ENCODE data around the gene TXNRD2.

TXNRD2 gene

DNA sequence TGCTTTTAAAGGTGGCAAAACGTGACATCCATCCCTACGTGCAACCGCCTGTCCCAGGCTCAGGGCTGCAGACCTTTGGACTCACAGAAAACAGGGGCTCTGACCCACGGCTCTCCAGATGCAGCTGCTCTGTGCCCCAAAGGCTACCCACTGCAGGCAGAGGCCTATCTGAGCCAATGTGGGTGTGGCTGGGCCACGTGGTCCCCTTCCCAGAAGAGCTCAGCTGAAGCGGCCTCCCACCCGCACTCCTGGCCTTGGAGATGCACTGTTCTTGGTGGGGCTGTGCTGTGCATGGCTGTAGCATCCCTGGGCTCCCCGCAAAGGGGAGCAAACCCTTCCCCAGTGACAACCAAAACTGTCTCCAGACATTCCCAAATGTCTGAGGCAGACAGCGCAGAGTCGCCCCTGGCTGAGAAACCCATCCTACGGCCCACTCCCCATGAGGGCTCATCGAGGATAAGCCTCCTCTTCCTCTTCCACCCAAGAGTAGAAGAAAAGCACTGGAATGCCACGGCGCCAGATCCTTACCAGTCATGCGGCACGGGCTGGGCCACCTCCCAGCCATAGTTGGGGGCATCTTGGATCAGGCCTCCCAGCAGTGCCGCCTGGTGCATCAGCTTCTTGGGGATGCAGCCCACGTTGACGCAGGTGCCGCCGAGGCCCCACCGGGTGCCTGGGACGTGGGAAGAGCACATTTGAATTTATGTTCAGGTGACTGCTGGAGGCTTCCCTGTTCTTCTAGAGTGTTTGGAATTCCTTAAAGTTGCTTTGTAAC, 23.1 kb downstream of the TXNRD2 start:
- H3K4me1 Mint-ChIP-seq: no peaks in the 10 kb centered on the region
- CTCF ChIA-PET: interaction anchor here (0.9 to 1.3 kb wide), 2 partner anchors 9 to 188 kb away, joined by 4 to 5 read pairs; no protein-coding TSS in a partner anchor
- no peak overlapping the region for H3K27ac Mint-ChIP-seq
- no peaks in the 10 kb centered on the region for H3K9me3 Mint-ChIP-seq
- DNase-seq: no peak
- no peak overlapping the region for H3K4me3 Mint-ChIP-seq
- H3K27me3 Mint-ChIP-seq: no peaks in the 10 kb centered on the region
- H3K36me3 Mint-ChIP-seq: peaks cover 19% of the 10 kb centered on the region

DNA sequence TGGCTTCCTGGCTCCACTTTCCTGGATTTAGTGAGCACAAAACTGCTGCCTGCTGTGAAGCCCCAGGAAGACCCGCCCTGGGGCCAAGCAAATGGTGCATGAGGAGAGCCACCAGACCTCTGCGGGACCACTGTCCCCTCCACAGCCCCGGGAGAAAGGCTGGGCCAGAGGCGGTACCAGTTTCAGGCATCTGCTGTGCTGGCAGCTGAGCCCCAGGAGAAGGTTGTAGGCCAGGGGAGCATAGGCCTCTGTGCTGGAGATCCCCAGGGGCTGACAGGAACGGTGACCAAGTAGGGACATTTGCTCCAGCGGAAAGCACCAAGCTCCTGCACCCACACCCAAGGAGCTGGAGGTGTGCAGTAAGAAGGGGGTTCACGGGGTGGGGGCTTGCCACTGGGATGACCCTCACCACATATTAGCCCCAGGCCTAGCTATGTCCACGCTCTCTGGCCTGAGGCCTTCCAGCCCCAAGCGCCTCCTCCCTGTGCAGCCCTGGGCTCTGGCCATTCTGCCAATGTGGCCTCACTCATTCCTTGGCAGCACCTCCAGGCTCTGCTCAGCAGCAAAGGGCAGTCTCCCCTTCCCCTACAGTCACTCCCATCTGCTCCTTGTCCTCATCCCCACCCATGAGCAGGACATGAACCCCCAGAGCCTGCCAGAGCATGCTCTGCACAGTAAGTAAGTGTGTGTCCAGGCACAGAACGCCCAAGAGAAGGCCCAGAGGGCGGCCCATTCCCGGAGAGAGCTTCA, 24.1 kb downstream of the TXNRD2 start:
- Mint-ChIP-seq H3K27me3 (no peaks in the 10 kb centered on the region), H3K36me3 (peaks cover 23% of the 10 kb centered on the region), H3K9me3 (no peaks in the 10 kb centered on the region), H3K4me1 (no peaks in the 10 kb centered on the region), H3K4me3 (no peak overlapping the region), H3K27ac (no peak overlapping the region)
- no peak for DNase-seq
- CTCF ChIA-PET: no interaction called here

DNA sequence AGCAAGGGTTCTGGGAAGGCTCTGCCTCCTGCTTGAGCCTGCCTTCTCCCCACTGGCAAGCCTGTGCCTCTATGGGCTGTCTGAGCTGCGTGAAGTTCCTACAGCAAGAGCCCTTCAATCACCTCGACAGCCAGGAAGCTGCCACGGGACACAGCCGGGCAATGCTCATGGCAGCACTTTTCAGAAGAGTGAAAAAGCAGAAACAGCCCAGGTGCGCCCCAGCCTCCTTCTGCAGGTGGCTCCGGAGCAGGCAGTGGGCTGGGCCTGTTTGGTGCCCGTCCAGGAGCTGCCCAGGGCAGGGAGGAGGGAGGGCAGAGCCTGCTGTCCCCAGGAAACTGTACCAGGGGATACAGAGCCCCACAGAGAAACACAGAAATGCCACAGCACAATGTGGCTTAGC, 24.7 kb downstream of the TXNRD2 start:
- no peak overlapping the region for H3K4me3 Mint-ChIP-seq

DNA sequence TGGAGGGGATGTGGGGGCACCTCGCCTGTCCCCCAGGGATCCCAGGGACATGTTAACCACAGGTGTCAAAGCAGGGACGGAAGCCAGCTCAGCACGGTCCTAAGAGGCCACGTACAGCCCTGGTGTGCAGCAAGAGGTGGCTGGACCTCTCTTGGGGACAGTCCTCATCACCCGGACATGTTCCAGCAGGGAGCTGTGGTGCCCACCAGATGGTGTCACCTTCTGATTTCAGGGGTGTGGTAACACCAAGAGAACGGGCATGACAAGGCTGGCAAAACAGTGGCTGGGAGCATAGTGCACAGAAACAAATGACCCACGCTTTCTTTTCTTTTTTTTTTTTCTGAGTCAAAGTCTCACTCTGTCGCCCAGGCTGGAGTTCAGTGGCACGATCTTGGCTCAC, 25.6 kb downstream of the TXNRD2 start:
- no peak overlapping the region for H3K4me3 Mint-ChIP-seq

More for the DNA sequence above, 24.7 kb downstream of the TXNRD2 start:
- Mint-ChIP-seq H3K27me3 (no peaks in the 10 kb centered on the region), H3K4me1 (no peaks in the 10 kb centered on the region), H3K36me3 (peaks cover 23% of the 10 kb centered on the region), H3K27ac (no peak overlapping the region), H3K9me3 (no peaks in the 10 kb centered on the region)
- no peak for DNase-seq
- CTCF ChIA-PET: interaction anchor here (1.9 kb wide), 1 partner anchor 186 kb away, joined by 9 read pairs; no protein-coding TSS in a partner anchor

DNA sequence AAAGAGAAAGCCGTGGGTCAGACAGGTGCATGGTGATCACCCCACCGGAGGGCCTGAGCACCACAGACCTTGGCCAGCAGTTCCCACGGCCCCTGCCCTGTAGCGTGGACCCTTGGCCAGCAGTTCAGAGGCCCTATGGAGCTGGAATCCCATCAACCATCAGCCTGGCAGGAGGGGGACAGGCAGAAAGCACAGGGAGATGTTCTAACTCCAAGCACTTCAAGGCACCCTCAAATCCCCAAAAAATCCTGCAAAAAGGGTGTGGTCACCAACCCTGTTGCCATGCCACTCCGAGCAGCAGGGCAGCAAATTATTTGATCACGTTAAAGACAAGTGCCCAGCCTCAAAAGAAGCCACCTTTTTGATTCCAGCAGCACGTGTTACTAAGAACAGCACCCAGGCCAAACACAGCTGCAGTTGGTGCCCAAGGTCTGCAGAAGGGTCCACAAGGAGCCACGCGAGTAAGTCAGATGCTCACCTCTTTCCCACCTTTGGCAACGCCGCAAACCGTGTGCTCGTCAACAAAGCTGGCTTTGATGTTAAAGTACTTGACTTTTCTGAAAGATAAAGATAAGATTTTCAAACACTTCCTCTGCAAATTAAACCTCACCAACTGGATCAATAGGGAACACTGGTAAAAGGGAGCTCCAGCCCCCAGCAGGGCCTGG, 26.2 kb downstream of the TXNRD2 start:
- H3K4me1 Mint-ChIP-seq: no peaks in the 10 kb centered on the region
- no peak for DNase-seq
- H3K27ac Mint-ChIP-seq: no peak overlapping the region
- no peak overlapping the region for H3K4me3 Mint-ChIP-seq
- no peaks in the 10 kb centered on the region for H3K27me3 Mint-ChIP-seq
- H3K36me3 Mint-ChIP-seq: peaks cover 23% of the 10 kb centered on the region
- no peaks in the 10 kb centered on the region for H3K9me3 Mint-ChIP-seq
- CTCF ChIA-PET: interaction anchor here (0.8 to 1.9 kb wide), 2 partner anchors 185 to 192 kb away, joined by 3 to 9 read pairs; partner anchors contain the start of gene GP1BB

More for the DNA sequence above, 25.6 kb downstream of the TXNRD2 start:
- DNase-seq: no peak
- Mint-ChIP-seq H3K9me3 (no peaks in the 10 kb centered on the region), H3K27ac (no peak overlapping the region), H3K4me1 (no peaks in the 10 kb centered on the region), H3K27me3 (no peaks in the 10 kb centered on the region), H3K36me3 (peaks cover 23% of the 10 kb centered on the region)
- CTCF ChIA-PET: interaction anchor here (1.9 kb wide), 1 partner anchor 186 kb away, joined by 9 read pairs; no protein-coding TSS in a partner anchor

DNA sequence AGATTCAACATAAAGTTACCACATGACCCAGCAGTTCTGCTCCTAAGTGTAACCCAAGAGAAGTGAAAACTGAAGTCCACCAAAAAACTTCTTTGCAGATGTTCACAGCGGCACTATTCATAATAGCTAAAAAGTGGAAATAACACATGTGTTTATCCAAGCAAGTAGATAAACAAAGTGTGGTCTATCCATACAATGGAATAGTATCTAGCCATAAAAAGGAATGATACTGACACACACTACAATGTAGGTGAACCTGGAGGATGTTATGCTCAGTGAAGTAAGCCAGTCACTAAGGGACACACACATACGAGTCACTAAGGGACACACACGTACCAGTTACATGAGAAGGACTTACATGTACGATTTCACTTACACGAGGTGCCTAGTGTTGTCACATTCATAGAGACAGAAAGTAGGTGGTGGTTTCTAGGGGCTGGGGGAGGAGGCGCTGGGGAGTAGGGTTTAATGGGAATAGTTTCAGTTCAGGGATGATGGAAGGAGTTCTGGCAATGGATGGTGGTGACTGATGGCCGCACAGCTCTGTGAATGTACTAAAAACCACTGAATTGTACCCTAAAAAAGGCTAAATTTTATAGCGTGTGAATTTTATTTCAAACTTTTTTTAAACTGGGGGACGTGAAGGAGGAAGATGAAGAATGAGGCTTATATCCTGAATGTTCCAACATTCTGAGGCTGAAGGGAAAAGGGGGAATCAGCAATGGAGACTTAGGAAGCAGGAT, 27.2 kb downstream of the TXNRD2 start:
- Mint-ChIP-seq H3K4me1 (peaks cover 2% of the 10 kb centered on the region), H3K36me3 (peaks cover 23% of the 10 kb centered on the region), H3K9me3 (no peaks in the 10 kb centered on the region), H3K27ac (no peak overlapping the region), H3K27me3 (no peaks in the 10 kb centered on the region), H3K4me3 (no peak overlapping the region)
- CTCF ChIA-PET: interaction anchor here (0.8 to 5.3 kb wide), 5 partner anchors 158 to 234 kb away, joined by 3 to 103 read pairs (median 6); partner anchors contain the start of gene GP1BB
- DNase-seq: no peak

DNA sequence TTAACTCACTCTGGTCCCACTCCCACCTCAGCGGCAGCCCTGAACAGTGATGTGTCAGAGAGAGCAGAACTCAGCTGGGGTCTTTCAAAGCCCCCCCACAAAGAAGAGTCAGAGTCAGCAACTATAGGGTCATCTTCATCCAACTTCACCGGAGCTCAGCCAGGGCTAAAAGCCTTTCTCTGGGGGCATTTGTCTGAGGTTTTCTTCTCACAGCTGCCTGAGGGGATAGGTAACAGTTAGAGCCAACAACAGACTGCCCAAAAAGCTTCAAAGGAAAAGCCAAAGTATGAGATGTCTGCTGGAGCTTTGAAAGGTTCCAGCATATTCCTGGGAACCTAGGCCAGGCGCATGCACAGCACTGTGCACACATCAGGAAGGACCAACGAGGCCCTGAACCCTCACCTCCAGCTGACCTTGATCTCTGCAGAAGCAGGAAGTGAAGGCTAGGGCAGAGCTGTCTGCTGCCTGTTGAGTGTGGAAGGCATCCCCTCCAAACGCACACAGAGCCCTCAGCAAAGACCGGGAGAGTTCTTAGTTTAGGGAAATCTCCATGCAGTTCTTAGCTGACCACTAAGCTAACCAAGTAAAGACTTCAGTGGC, 28.2 kb downstream of the TXNRD2 start:
- Mint-ChIP-seq H3K4me3 (no peak overlapping the region), H3K4me1 (peaks cover 2% of the 10 kb centered on the region), H3K27me3 (no peaks in the 10 kb centered on the region), H3K9me3 (no peaks in the 10 kb centered on the region), H3K36me3 (peaks cover 23% of the 10 kb centered on the region), H3K27ac (no peak overlapping the region)
- no peak for DNase-seq
- CTCF ChIA-PET: interaction anchor here (1.3 to 5.3 kb wide), 4 partner anchors 157 to 233 kb away, joined by 3 to 103 read pairs (median 26); partner anchors contain the start of gene GP1BB

DNA sequence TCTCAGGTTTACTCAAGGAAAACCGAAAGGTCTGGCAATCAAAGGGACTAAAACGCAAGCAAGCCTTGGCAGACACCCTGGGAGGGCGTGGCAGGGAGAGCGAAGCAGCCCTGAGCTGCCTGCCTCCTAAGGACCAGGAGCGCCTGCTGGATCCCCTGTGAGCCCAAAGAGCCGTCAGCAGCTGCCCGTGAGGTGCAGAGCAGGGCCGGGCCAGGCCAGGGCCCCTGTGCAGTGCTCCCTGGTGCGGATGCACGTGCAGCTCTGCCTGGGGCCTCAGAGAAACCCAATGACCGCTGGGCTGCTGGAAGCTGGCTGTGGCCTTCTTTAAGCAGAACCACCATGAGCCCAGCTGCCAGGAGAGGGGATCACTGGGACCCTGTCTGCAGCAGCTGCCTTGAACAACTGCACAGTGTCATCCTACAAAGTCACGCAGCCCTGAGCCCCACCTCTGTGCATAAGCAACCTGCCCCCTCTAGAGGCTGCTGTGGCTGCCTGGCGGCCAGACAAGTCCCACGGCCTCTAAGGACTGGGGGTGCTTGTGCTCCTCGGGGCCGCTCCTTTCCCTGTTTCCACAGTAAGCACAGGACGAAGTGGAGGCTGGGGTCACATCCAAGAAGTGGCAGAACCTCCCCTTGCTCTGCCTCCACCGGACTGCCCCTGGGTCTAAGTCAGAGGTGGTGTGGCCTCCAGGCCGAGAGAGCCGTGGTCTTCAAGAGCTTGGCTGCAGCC, 29.2 kb downstream of the TXNRD2 start:
- H3K9me3 Mint-ChIP-seq: no peaks in the 10 kb centered on the region
- H3K27ac Mint-ChIP-seq: no peak overlapping the region
- CTCF ChIA-PET: interaction anchor here (5.0 to 5.3 kb wide), 2 partner anchors 156 to 181 kb away, joined by 46 to 103 read pairs; no protein-coding TSS in a partner anchor
- H3K27me3 Mint-ChIP-seq: no peaks in the 10 kb centered on the region
- DNase-seq: no peak
- no peak overlapping the region for H3K4me3 Mint-ChIP-seq
- peaks cover 22% of the 10 kb centered on the region for H3K36me3 Mint-ChIP-seq
- peaks cover 2% of the 10 kb centered on the region for H3K4me1 Mint-ChIP-seq

DNA sequence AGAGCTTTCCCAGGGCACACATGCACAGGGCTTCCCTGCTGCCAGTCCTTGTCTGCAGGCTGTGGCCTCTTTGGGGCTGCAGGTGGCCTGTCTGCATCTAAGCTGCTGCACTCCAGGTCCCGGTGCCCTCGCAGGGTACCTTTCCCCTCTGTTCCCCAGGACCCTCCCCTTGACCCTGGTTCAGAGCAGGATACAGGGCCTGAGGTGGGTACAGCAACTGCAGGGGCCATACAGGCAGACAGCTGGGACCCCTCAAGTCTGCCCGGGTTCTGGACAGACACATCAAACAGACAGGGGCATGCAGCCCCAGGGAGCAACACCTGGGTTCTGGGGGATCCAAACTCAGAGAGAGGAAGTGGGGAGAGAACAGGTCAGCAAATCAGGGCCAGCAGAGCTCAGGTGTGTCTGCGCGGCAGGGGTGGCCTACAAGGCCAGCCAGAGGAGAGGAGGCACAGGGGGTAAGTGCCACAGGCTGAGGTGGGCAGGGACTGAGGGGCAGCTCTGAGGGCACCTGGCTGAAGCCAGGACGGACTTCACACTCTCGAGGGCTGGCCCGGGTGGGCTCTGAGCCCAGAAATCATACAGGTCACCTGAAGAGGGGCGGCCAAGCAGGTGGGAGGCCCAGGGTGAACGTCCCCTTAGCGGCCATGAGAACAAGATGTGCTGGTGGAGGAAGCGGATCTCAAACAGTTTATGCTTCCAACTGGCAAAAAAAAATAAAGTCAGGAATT, 29.9 kb downstream of the TXNRD2 start:
- no peak for DNase-seq
- Mint-ChIP-seq H3K36me3 (peaks cover 20% of the 10 kb centered on the region), H3K27ac (no peak overlapping the region), H3K4me1 (peaks cover 2% of the 10 kb centered on the region), H3K27me3 (no peaks in the 10 kb centered on the region), H3K4me3 (no peak overlapping the region), H3K9me3 (no peaks in the 10 kb centered on the region)
- CTCF ChIA-PET: interaction anchor here (5.0 to 5.3 kb wide), 2 partner anchors 155 to 180 kb away, joined by 46 to 103 read pairs; no protein-coding TSS in a partner anchor

DNA sequence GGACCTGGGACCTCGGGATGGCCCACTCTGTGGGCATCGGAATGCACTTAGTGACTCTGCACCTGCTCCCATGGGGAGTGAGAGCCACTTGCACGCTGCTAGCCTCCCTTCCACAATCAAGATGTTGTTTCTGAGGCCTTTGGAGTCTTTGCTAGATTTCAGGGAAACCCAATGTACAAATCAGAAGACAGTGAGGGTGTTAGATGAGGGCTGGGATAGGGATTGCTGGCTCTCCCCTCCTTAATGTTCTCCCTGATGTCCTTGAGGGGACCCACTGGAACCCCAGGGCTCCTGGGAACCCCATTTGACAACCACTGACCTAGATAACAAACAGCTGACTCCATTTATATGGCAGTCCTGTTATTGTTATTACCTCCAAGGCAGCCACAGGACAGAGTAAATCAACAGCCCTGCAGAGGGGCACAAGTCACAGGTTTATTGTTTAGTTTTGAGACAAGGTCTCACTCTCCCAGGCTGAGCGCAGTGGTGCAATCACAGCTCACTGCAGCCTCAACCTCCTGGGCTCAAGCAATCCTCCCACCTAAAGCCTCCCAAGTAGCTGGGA, 31.4 kb downstream of the TXNRD2 start:
- peaks cover 2% of the 10 kb centered on the region for H3K4me1 Mint-ChIP-seq
- CTCF ChIA-PET: interaction anchor here (0.6 to 5.3 kb wide), 26 partner anchors 9 to 186 kb away, joined by 3 to 103 read pairs (median 4); partner anchors contain the start of genes COMT and TXNRD2
- H3K4me3 Mint-ChIP-seq: no peak overlapping the region
- no peak for DNase-seq
- H3K27me3 Mint-ChIP-seq: no peaks in the 10 kb centered on the region
- no peak overlapping the region for H3K27ac Mint-ChIP-seq
- H3K9me3 Mint-ChIP-seq: no peaks in the 10 kb centered on the region
- peaks cover 20% of the 10 kb centered on the region for H3K36me3 Mint-ChIP-seq

DNA sequence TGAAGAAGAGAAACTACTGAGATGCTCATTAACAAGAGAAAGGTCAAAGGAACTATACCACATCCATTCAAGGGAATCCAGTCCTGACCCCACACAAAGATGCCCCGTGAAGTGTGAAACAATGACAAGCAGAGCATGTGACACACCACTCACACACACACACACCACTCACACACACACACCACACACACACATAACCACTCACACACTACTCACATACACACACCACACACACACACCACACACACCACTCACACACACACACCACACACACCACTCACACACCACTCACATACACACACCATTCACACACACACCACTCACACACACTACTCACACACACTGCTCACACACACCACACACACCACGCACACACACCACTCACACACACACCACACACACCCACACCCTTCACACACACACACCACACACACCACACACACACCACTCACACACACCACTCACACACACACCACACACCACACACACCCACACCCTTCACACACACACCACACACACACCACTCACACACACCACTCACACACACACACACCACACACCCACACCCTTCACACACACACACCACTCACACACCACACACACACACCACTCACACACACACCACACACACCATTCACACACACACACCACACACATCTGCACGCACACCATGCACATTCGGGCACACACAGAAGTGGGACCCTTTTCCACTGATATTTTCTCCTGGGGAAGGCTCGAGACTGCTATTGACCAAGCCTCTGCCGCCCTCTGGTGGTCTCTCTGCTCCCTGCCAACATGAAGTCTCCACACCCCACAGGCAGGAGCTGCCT, 32.1 kb downstream of the TXNRD2 start:
- Mint-ChIP-seq H3K27me3 (no peaks in the 10 kb centered on the region), H3K4me1 (peaks cover 2% of the 10 kb centered on the region), H3K9me3 (no peaks in the 10 kb centered on the region), H3K36me3 (peaks cover 14% of the 10 kb centered on the region), H3K27ac (no peak overlapping the region), H3K4me3 (no peak overlapping the region)
- CTCF ChIA-PET: interaction anchor here (0.6 to 5.3 kb wide), 25 partner anchors 8 to 186 kb away, joined by 3 to 103 read pairs (median 4); partner anchors contain the start of genes COMT and TXNRD2
- peak; percentile 90 for DNase-seq

Data from activated naive CD4-positive, alpha-beta T cell treated with anti-CD3 and anti-CD28 coated beads, Interleukin-2, amount 10 ng/mL, durations not matched to agents 7 days and 5 days (primary cell).